GM19025 (cell line): ENCODE results near the gene PITHD1.
"Not testable (repeated sequence)": the region's sequence is repeated elsewhere in the genome, so short reads cannot be mapped to it uniquely, and the experiment has no call there.

ENCODE experiments used
- ATAC-seq: cut with Tn5 transposase; IDR thresholded peaks from one replicate; pipeline ENCODE4 v1.9.1; 2021; ENCODE audit warnings: mild to moderate bottlenecking, low read depth, moderate library complexity; ENCODE audit not compliant: unreplicated experiment

The PITHD1 gene

DNA sequence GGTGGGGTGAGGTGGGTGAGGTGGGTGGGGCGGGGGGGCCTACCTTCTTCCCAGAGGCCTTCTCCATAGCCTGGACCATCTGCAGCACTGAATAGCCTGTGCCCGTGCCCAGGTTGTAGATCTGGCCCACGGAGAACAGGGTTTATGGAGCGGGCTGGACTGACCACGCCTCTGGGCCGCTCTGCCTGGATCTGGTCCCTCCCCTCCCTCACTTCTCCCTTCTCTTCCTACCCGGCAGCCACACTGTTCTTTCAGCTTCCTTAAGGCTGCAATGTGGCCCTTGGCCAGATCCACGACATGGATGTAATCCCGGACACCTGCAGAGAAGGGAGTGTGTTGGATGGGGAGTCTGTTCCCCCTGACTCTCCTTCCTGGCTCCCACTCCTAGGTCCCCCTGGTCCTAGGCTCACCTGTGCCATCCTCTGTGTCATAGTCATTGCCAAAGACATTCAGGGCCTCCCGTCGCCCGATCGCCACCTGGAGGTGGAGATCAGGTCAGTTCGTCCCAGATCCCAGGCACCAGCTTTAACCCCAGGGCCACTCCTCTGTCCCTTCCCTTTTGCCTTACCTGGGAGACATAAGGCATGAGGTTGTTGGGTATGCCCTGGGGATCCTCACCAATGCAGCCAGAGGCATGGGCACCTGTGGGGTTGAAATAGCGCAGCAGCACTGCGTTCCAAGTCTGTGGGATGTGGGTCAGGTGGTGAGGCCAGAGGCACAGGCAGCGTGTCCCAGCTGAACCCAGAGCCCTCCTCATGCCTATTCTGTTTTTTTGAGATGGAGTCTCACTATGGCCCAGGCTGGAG lies 18.5 kb downstream of the PITHD1 start:
- no peak for ATAC-seq

GRCh38 chr1:23797478-23798448 lies 19.5 kb downstream of the PITHD1 start:
- ATAC-seq: no peak

GRCh38 chr1:23798662-23799142 lies 20.5 kb downstream of the PITHD1 start:
- ATAC-seq: no peak

DNA sequence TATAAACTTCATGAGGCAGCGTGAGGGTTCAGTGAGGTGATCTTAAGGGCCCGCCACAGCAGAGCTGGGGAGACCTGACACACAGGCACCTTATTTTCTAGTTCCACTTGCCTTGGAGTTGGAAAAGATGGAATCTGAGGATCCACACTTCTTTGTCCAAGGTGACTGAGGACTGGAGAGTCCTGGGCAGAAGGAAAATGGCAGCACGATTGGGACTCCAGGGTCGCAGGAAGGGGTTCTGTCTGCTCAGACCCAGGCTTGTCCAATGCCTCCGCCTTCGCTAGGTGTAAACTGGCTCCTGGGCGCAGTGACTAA lies 21.0 kb downstream of the PITHD1 start:
- ATAC-seq: no peak

GRCh38 chr1:23799570-23800399 lies 21.6 kb downstream of the PITHD1 start:
- no peak for ATAC-seq

DNA sequence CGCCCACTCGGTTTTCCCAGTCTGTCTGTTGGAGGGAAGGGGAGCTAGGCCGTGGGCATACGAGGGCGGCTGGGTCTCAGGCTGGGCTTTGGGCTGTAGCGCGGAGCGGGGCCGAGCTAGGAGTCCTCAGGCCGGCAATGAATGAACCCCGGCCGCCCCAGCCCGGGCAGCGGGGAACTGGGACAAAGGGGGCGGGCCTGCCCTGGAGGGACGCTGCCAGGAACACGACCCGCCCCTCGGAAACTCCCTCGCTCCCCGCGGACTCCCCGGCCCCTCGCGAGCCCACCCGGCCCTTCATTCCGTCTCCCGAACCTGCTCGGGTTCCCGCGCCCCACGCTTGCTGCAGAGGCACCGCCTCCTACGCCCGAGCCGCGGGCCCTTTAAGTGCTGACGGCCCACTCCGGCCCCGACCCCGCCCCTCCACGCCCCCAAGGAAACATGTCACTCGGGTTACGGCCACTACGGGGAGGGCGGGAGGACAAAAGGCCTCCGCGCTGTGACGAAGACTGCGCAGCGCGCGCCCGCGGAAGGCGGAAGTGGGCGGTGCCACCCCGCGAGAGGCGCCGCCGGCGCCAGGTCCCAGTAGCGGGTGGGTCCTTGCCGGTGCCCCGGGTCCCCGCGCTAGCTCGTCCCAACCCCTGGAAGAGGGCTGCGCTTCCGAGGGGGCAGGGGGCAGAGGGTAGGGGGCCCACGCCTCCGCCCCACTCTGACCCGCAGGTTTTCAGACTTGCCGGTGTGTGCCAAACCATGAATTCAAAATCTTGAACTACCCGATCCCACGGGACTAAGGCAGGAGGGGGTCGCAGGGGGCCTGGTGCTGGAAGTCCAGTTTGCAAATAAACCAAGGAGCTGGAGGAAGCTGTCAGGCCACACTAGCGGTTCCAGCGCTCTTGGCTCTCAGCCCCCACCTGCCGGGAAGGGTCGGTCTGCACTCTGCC lies 22.5 kb downstream of the PITHD1 start, which contains the start of gene GALE:
Gene GALE, minus strand, starts transcription at position 355 of the 938 bp plus-strand sequence. CDS start 1,747 bp downstream, outside the sequence.
- peak; percentile 80 for ATAC-seq

- ATAC-seq: no peak
These were observed 23.1 kb downstream of the PITHD1 start for GRCh38 chr1:23801338-23801748.

GRCh38 chr1:23801876-23802275 lies 23.7 kb downstream of the PITHD1 start:
- no peak for ATAC-seq

- ATAC-seq: not testable (repeated sequence)
These were observed 24.7 kb downstream of the PITHD1 start for GRCh38 chr1:23802809-23803342.

DNA sequence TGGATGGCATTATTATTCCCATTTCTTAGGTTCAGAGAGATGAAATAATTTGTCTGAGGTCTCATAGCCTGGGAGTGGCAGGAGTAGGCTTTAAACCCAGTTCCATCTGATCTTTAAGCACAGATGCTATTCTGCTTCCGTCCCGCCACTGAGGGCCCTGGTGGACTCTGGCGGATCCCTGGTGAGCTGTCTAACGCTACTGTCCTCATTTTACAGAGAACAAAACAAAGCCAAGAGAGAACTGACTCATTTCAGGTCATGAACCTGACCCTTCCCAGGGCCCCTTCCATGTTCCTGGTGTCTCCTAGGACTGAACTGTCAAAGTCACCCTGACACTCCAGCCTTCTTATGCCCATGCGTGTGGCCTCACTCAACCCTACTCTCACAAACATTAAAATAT lies 25.5 kb downstream of the PITHD1 start:
- no peak for ATAC-seq

DNA sequence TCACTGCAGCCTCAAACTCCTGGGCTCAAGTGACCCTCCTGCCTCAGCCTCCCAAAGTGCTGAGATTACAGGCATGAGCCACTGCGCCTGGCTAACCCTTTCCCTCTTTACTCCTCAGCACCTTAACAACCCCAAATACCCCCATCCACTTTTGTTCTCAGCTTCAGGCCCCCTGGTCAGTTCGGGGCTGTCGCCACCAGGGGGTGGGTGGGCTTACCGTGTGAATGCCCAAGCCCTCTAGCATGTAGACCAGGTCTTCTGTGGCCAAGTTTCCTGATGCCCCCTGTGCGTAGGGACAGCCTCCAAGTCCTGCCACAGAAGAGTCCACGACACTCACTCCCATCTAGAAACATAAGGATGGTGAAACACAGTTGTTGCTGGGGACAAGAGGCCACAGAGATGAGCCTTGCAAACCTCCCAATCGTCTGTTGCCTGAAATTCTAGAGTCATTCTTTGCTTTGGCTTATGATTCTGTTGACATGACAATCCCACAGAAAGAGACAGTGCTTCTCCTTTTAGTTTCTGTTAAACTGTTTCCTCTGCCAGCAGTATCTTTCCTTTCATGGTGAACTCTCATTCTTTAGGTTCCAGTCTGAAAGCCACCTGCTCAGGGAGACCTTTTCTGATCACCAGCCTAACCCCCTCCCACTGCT lies 26.1 kb downstream of the PITHD1 start:
- ATAC-seq: no peak

DNA sequence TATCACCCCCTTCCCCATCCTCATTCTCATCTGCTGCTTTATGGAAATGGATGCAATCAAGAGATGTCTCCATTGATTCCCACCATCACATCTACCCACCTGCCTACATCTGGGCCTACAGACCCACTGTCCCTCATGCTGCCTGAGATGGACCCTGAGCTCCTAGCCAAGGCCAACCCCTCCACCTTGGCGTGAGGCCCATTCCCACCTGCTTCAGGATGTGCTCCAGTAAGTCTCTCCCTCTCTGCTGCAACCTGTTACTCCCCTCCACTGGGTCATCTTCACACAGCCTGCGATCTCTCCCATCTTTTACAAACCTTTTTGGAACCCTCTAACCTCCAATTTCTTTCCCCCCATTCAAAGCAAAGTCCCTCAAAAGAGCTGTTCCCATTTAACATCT lies 26.8 kb downstream of the PITHD1 start:
- no peak for ATAC-seq

DNA sequence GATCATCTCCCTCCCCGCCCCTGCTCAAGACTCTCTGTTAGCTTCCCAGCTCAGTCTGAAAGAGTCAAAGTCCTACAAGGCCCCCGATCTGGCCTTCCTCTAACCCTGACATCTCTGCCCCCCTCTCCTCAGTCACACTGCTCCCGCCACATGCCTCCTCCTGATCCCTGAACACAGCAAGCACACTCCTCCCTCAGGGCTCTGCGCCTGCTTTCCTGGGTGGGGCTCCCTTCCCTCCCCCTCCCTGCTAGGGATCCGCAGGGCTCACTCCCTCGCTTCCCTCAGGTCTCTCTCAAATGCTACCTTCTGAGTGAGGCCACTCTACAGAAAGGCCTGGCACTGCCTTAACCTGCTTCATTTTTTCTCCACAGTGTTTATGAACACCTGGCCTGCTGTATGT lies 28.1 kb downstream of the PITHD1 start:
- ATAC-seq: no peak

DNA sequence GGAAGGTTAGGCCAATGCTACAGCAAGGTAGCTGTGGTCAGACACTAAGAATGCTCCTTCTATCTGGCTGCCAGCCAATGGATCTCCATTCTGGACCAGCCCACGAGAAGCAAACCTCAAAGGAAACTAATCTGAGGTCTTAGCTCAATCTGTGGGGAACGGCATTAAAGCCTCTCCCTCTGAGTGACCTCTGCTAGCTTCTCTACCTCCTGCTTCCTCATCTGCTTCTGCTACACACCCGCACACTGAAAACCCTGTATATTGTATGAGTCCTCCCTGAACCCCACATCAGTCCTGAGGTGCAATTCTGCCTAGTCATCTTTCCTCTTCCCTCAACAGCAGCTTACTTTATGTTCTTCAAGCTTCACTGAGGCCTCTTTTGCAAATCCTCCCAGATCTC lies 29.2 kb downstream of the PITHD1 start:
- no peak for ATAC-seq

DNA sequence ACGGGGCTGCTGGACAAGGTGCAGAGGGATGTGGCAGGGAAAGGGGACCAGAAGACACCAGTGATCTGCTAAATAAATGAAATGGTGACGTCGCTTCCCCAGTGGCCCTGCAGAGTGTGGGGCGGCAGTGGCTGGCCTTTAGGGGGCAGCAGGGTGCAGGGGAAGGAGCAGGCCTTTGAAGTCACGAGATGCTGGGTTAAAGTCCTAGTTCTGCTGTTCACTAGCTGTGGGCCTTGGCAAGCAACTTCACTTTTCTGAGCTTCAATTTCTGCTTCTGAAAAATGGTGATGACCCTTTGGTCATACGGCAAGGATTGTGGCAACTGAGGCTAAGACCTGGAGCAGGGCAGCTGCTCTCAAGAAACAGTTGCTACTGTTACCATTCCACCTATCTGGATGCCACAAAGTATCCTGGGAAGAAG lies 31.5 kb downstream of the PITHD1 start:
- peak; percentile 49 for ATAC-seq

DNA sequence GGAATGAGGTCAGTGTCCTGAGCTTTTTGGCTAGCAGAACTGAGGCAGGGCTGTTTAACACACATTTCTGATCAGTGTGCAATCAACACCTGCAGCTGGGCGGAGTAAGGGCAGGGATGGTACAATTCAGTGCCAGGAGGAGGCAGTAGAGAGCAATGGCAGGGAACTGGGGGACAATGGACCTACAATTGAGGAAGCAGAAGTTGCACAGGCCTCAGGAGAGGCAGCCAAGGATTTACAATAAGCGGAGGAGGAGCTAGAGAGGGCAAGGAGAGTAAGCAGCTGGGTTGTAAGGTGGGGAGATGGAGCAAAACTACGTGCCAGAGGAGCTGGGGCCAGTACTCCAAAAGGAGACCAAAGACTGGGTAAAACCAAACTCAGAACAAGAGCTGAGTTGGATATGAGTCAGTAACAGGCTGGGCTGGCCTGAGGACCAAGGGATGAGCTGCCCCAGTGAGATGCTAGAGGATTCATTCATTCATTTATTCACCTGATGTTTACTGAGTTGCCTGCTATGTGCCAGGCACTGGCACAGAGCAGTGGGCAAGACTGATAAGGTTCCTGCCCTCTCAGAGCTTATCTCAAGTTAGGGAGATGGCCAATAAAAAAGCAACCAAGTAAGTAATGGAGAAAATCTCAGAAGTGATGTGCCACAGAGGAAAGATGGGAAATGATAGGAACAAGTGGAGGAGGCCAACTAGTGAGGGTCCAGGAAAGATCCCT lies 32.8 kb downstream of the PITHD1 start:
- ATAC-seq: no peak

- no peak for ATAC-seq
These were observed 35.8 kb downstream of the PITHD1 start for GRCh38 chr1:23814016-23814415.

- no peak for ATAC-seq
These were observed 38.1 kb downstream of the PITHD1 start for GRCh38 chr1:23816361-23816760.
